GM12878 (cell line): Measurements from ENCODE around the gene VSTM4. TPM values are rescaled to one million over a fixed set of nuclear protein-coding genes. Genes with fewer than 3 reads are reported as not detected.
A peak's percentile ranks its signal among the peaks of the same experiment; 100 is the strongest.

ENCODE experiments used
- ATAC-seq: fragments of 200-7000 bp; cut with Tn5 transposase; 3 replicates; pipeline ENCODE4 v1.9.1; 2020; ENCODE audit warnings: mild to moderate bottlenecking, moderate library complexity
- BruUV-seq: library from RNA; stranded (reverse); fragments of 400-500 nt; replicated peaks from 2 replicates; lab custom pipeline; 2021; lab: Mats Ljungman, UMichigan
- CTCF ChIA-PET: fragments of 300-600 bp; sonication (Branson Sonifier 250); formaldehyde crosslinking; extraction: SDS; loops from one replicate; lab custom pipeline; 2021; ENCODE audit warnings: inconsistent platforms; lab: Yijun Ruan, JAX
- POLR2A ChIA-PET: fragments of 350-600 bp; formaldehyde crosslinking; extraction: SDS; loops from one replicate; lab custom pipeline; 2021; ENCODE audit warnings: inconsistent platforms; lab: Charles Lee
- RAD21 ChIA-PET: fragments of 300-600 bp; sonication (Branson Sonifier 250); formaldehyde crosslinking; loops from one replicate; lab custom pipeline; 2023; ENCODE audit warnings: antibody characterized with exemption; ENCODE audit not compliant: unreplicated experiment; lab: Charles Lee
- SMC1A ChIA-PET: fragments of 300-600 bp; sonication (Branson Sonifier 250); formaldehyde crosslinking; loops from one replicate; lab custom pipeline; 2023; ENCODE audit not compliant: unreplicated experiment, uncharacterized antibody; lab: Charles Lee
- DNase-seq: peaks from one replicate; pipeline ENCODE4 v3.0.0-alpha.2; 2011; ENCODE audit warnings: low read depth, low spot score
- FAIRE-seq: peaks from 3 replicates; lab custom pipeline; 2011; peaks lifted over from hg19 to GRCh38; lab: Jason Lieb, UNC
- H2AFZ ChIP-seq: 2 replicates; pipeline ENCODE4 v1.6.0; 2011; ENCODE audit warnings: low read depth, low read length, control low read depth; ENCODE audit not compliant: control insufficient read depth
- H3K27ac ChIP-seq: 2 replicates; pipeline ENCODE4 v1.5.1; 2011; ENCODE audit warnings: control low read depth; ENCODE audit not compliant: control insufficient read depth, insufficient read depth
- H3K27me3 ChIP-seq, 2 experiments: replicated peaks in 1 of 2; 2 replicates each; pipeline versions ENCODE4 v1.6.0 to v1.6.1; 2011; ENCODE audit warnings: low read length in 1 of 2; ENCODE audit not compliant: control insufficient read depth in 2 of 2, insufficient read depth in 2 of 2
- H3K36me3 ChIP-seq, 2 experiments: 2 replicates each; pipeline ENCODE4 v1.5.1; 2011; ENCODE audit warnings: low read length in 1 of 2; ENCODE audit not compliant: control insufficient read depth in 2 of 2, insufficient read depth in 2 of 2
- H3K4me1 ChIP-seq: 2 replicates; pipeline ENCODE4 v1.6.1; 2011; ENCODE audit warnings: mild to moderate bottlenecking, low read length, moderate library complexity, mixed read lengths; ENCODE audit not compliant: control insufficient read depth, insufficient read depth
- H3K4me2 ChIP-seq: 2 replicates; pipeline ENCODE4 v1.6.0; 2011; ENCODE audit warnings: control low read depth; ENCODE audit not compliant: control insufficient read depth, insufficient read depth
- H3K4me3 ChIP-seq: fragments of 200-600 bp; sonication (generic); 2 replicates; pipeline ENCODE4 v1.5.1; 2016
- H3K79me2 ChIP-seq: 2 replicates; pipeline ENCODE4 v1.6.0; 2011; ENCODE audit warnings: low read length; ENCODE audit not compliant: control insufficient read depth, insufficient read depth
- H3K9ac ChIP-seq: 2 replicates; pipeline ENCODE4 v1.8.0; 2011; ENCODE audit warnings: low read length, control low read depth, mixed read lengths; ENCODE audit not compliant: control insufficient read depth, insufficient read depth
- H3K9me3 ChIP-seq: replicated peaks from 3 replicates; pipeline ENCODE4 v1.5.1; 2011; ENCODE audit warnings: mild to moderate bottlenecking, low read length; ENCODE audit not compliant: control insufficient read depth, insufficient read depth
- H4K20me1 ChIP-seq: 2 replicates; pipeline ENCODE4 v1.6.0; 2011; ENCODE audit not compliant: control insufficient read depth, insufficient read depth
- RAD21 ChIP-seq: IDR thresholded peaks from 2 replicates; pipeline ENCODE4 v1.6.1; 2011; ENCODE audit warnings: mild to moderate bottlenecking, low read depth, low read length, moderate library complexity; ENCODE audit not compliant: insufficient read depth
- RFX5 ChIP-seq: IDR thresholded peaks from 2 replicates; pipeline ENCODE4 v1.6.1; 2011; ENCODE audit warnings: low read depth, low read length, improper control_type of control experiment
- SP1 ChIP-seq: IDR thresholded peaks from one replicate; pipeline ENCODE4 v1.6.1; 2011; ENCODE audit warnings: low read depth, low read length
- SREBF2 ChIP-seq: IDR thresholded peaks from 2 replicates; pipeline ENCODE4 v1.6.1; 2012; ENCODE audit warnings: mild to moderate bottlenecking, low read length
- in situ Hi-C: fragments of 300-500 bp; cut with MboI; formaldehyde crosslinking; loops from 9 replicates; pipeline ENCODE4 v1.14.3; 2018; ENCODE audit warnings: mixed read lengths
- intact Hi-C: fragments of 100-400 bp; cut with micrococcal nuclease; formaldehyde crosslinking; loops from one replicate; pipeline ENCODE4 v1.14.2; 2022; ENCODE audit not compliant: unreplicated experiment
- polyA plus RNA-seq, 11 experiments: library from polyadenylated mRNA; depleted of rRNA in 4 of 11; unstranded in 6 of 11; stranded (reverse) in 5 of 11; fragments of >200 nt; fragmentation: Nextera tagmentation in 4 of 11; fragmentation: Illumina TruSeq in 1 of 11; extraction: Ambion mirVana in 4 of 11; extraction: Trizol in 1 of 11; gene quantifications; 1 replicate in 1 of 11; 2 replicates in 10 of 11; pipeline versions ENCODE4 v1.2.1 to v1.2.3, GENCODE V29; 2011 to 2016; ENCODE audit warnings: inconsistent platforms in 2 of 11, missing spikeins in 2 of 11, low read depth in 1 of 11
- total RNA-seq, 4 experiments: library from RNA; depleted of rRNA in 3 of 4; stranded (reverse); fragments of >200 nt in 3 of 4; fragmentation: Illumina TruSeq in 1 of 4; extraction: Trizol in 1 of 4; gene quantifications; 2 replicates each; pipeline versions ENCODE4 v1.2.1 to v1.2.3, GENCODE V29; 2013 to 2021
- TF ChIP-seq, protein P1 (sequence below), 3 experiments: IDR thresholded peaks in 2 of 3; conservative IDR thresholded peaks in 1 of 3; 2 replicates each; pipeline ENCODE4 v1.5.1; 2011; ENCODE audit warnings: low read depth in 3 of 3, low read length in 3 of 3, mild to moderate bottlenecking in 3 of 3, control low read depth in 2 of 3, moderate library complexity in 2 of 3, inconsistent platforms in 1 of 3, mixed read lengths in 1 of 3; ENCODE audit not compliant: control insufficient read depth in 2 of 3, insufficient read depth in 1 of 3; ENCODE audit errors: extremely low read depth in 1 of 3

The VSTM4 gene
- total and polyA plus RNA-seq, 10 of the 15 experiments (the other 5 are each of a cell fraction or from before 2014, with no cell fraction given) = 0.01 to 0.14 (median 0.02) TPM; not detected in 7

DNA sequence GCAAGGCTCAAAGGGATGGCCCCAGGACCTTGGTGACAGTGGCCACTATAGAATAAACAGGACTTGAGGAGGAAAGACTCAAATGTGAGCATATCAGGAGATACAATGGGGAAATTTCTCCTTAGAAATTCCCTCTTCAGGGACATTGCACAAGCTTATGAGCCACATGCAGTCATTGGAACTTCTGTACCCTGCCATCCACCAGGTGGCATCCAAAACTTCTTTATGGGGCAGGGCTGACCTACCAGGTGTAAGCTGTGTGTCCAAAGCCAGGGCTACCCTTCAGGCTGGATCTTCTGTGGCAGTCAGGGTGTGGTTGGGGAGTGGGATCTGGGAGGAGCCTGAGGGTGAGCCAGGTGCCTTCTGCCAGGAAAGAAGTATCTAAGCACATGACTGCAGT is 139.1 kb downstream of the VSTM4 start:
- no peak overlapping the region for H3K4me2 ChIP-seq
- FAIRE-seq = no peak

More for the DNA sequence above, 139.1 kb downstream of the VSTM4 start:
- ChIA-PET CTCF (interaction anchor here (1.4 to 2.4 kb wide), 2 partner anchors 318 to 537 kb away, joined by 6 to 9 read pairs; no protein-coding TSS in a partner anchor), POLR2A (interaction anchor here (0.6 kb wide), 1 partner anchor 930 kb away, joined by 4 read pairs; no protein-coding TSS in a partner anchor), SMC1A (interaction anchor here (0.9 kb wide), 1 partner anchor 188 kb away, joined by 3 read pairs; no protein-coding TSS in a partner anchor), RAD21 (interaction anchor here (1.1 to 1.3 kb wide), 2 partner anchors 319 to 431 kb away, joined by 3 to 7 read pairs; no protein-coding TSS in a partner anchor)
- DNase-seq (no peak), ATAC-seq (peak; percentile 65)
- Histone ChIP-seq H3K36me3 (peaks cover 24 to 31% of the 10 kb centered on the region in 2 experiments), H3K9me3 (no peaks in the 10 kb centered on the region), H3K9ac (no peak overlapping the region), H3K4me3 (no peak overlapping the region), H4K20me1 (no peaks in the 10 kb centered on the region), H3K27me3 (no peaks in the 10 kb centered on the region), H3K79me2 (no peaks in the 10 kb centered on the region), H2AFZ (no peak overlapping the region), H3K27ac (no peak overlapping the region), H3K4me1 (no peaks in the 10 kb centered on the region)
- BruUV-seq = no TSS peak
- in situ Hi-C loops (loop anchor here (5.0 kb wide), 1 partner anchor 541 kb away; no protein-coding TSS in a partner anchor), intact Hi-C loops (no loop called here)
- TF ChIP-seq SREBF2 (no peak), RFX5 (no peak), SP1 (no peak), RAD21 (peak; percentile 45)
- TF ChIP-seq, protein P1, sequence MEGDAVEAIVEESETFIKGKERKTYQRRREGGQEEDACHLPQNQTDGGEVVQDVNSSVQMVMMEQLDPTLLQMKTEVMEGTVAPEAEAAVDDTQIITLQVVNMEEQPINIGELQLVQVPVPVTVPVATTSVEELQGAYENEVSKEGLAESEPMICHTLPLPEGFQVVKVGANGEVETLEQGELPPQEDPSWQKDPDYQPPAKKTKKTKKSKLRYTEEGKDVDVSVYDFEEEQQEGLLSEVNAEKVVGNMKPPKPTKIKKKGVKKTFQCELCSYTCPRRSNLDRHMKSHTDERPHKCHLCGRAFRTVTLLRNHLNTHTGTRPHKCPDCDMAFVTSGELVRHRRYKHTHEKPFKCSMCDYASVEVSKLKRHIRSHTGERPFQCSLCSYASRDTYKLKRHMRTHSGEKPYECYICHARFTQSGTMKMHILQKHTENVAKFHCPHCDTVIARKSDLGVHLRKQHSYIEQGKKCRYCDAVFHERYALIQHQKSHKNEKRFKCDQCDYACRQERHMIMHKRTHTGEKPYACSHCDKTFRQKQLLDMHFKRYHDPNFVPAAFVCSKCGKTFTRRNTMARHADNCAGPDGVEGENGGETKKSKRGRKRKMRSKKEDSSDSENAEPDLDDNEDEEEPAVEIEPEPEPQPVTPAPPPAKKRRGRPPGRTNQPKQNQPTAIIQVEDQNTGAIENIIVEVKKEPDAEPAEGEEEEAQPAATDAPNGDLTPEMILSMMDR (IDR thresholded peaks at IDR 0.05 in 2 of 3, conservative IDR thresholded peaks at IDR 0.05 in 1 of 3; ENCODE audit: control insufficient read depth in 2 of 3, extremely low read depth in 1 of 3, insufficient read depth in 1 of 3, low read depth in 3 of 3, low read length in 3 of 3) = peak in 2 of 3 experiments; percentile 21 to 37; a peak in 4 of 6 replicates
